Kidney epithelial cell (primary cell): ENCODE results near the gene LGALS7. TPM values are rescaled to one million over a fixed set of nuclear protein-coding genes. Genes with fewer than 3 reads are reported as not detected.
"Not testable (repeated sequence)": the region's sequence is repeated elsewhere in the genome, so short reads cannot be mapped to it uniquely, and the experiment has no call there.

Experiments used
- DNase-seq: peaks from one replicate; pipeline ENCODE4 v3.0.0-alpha.2; 2010; ENCODE audit warnings: low read depth
- H3K27me3 ChIP-seq: 2 replicates; pipeline ENCODE4 v1.6.0; 2011; ENCODE audit warnings: low read length; ENCODE audit not compliant: control insufficient read depth, insufficient read depth
- H3K36me3 ChIP-seq: 2 replicates; pipeline ENCODE4 v1.5.1; 2011; ENCODE audit warnings: low read length; ENCODE audit not compliant: control insufficient read depth, insufficient read depth
- H3K4me3 ChIP-seq: 2 replicates; pipeline ENCODE4 v1.5.1; 2011; ENCODE audit warnings: low read depth, mild to moderate bottlenecking, control low read depth, low read length
- total RNA-seq: library from RNA; depleted of rRNA; stranded (reverse); fragments of >200 nt; gene quantifications from 2 replicates; pipeline ENCODE4 v1.2.3, GENCODE V29; 2015
- TF ChIP-seq, protein P1 (sequence below): IDR thresholded peaks from 2 replicates; pipeline ENCODE4 v1.5.1; 2011; ENCODE audit warnings: mild to moderate bottlenecking, moderate library complexity, low read length, control low read depth, inconsistent platforms; ENCODE audit not compliant: insufficient read depth, poor library complexity, severe bottlenecking

The LGALS7 gene
- total RNA-seq, 1 donor from 2014 or later: not detected

GRCh38 chr19:38793671-38794070 is 20.4 kb upstream of the LGALS7 start:
- H3K27me3 ChIP-seq: no peaks in the 10 kb centered on the region
- H3K4me3 ChIP-seq: no peak overlapping the region
- DNase-seq: no peak
- TF ChIP-seq, protein P1, sequence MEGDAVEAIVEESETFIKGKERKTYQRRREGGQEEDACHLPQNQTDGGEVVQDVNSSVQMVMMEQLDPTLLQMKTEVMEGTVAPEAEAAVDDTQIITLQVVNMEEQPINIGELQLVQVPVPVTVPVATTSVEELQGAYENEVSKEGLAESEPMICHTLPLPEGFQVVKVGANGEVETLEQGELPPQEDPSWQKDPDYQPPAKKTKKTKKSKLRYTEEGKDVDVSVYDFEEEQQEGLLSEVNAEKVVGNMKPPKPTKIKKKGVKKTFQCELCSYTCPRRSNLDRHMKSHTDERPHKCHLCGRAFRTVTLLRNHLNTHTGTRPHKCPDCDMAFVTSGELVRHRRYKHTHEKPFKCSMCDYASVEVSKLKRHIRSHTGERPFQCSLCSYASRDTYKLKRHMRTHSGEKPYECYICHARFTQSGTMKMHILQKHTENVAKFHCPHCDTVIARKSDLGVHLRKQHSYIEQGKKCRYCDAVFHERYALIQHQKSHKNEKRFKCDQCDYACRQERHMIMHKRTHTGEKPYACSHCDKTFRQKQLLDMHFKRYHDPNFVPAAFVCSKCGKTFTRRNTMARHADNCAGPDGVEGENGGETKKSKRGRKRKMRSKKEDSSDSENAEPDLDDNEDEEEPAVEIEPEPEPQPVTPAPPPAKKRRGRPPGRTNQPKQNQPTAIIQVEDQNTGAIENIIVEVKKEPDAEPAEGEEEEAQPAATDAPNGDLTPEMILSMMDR: no peak
- H3K36me3 ChIP-seq: no peaks in the 10 kb centered on the region

DNA sequence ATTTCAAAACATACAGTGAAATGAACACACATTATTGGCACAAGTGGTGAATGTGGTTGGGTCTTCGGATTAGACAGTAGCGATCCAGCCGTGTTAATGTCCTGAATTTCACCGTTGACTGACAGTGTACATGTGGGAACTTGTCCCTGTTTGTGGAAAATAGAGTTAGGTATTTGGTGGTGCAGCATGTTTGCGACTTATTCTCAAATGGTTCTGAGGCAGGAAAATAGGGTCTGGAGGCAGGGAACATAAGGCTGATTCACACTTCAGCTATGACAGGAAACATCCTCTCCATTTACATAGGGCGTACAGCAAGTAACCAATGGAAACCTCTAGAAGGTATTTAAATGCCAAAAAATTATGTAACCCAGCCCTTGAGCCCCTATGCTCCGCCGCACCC is 19.9 kb upstream of the LGALS7 start:
- H3K4me3 ChIP-seq: no peak overlapping the region
- no peaks in the 10 kb centered on the region for H3K36me3 ChIP-seq
- peak; percentile 23 for DNase-seq
- no peaks in the 10 kb centered on the region for H3K27me3 ChIP-seq
- TF ChIP-seq, protein P1: no peak

DNA sequence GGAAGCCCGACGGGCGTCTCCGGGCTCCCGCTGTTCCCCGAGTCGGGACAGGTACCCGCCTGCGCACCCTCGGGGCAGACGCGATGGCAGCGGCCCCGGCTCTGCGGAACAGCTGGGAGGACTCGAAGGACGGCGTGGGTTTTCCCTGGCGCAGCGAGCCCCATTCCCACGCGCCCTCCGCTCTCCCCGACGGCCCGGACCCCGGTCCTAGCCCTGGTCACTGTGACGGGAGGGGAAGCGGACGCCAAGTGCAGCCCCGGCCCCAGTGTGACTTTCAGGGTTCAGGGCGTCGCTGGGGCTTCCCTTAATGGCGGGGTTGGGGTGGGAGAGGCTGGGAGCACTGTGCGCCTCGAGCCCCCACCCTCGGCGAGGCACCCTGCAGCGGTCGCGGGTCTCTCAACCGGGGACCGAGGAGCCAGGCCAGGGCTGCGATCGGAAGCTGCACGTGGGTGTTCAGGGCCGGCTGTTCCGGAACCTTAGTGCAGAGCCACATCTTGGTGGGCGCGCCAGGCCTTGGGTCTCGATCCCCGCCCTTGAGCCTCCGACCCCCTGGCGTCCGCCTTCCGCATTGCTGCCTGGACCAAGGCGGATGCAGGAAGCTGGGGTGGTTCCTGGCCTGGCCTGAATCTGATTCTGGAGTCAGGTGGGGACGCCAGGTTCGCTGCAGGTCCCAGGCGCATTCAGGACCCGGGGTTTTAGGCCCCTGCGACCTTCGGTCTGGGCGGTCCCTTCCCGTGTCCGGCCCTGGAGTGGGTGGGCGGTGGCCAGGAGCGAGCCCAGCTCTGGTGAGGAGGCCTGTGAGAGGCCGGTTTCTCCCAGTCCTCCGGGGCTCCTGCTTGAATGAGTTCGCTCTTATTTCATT is 19.2 kb upstream of the LGALS7 start:
- DNase-seq: no peak
- H3K27me3 ChIP-seq: no peaks in the 10 kb centered on the region
- H3K4me3 ChIP-seq: no peak overlapping the region
- TF ChIP-seq, protein P1: peak; percentile 52
- no peaks in the 10 kb centered on the region for H3K36me3 ChIP-seq

- H3K4me3 ChIP-seq, H3K27me3 ChIP-seq, DNase-seq, H3K36me3 ChIP-seq: not testable (repeated sequence)
Observed at GRCh38 chr19:38791451-38792064, 18.2 kb upstream of the LGALS7 start.

- not testable (repeated sequence) for H3K4me3 ChIP-seq, DNase-seq, H3K27me3 ChIP-seq, H3K36me3 ChIP-seq
Observed at GRCh38 chr19:38790507-38791403, 17.4 kb upstream of the LGALS7 start.

DNA sequence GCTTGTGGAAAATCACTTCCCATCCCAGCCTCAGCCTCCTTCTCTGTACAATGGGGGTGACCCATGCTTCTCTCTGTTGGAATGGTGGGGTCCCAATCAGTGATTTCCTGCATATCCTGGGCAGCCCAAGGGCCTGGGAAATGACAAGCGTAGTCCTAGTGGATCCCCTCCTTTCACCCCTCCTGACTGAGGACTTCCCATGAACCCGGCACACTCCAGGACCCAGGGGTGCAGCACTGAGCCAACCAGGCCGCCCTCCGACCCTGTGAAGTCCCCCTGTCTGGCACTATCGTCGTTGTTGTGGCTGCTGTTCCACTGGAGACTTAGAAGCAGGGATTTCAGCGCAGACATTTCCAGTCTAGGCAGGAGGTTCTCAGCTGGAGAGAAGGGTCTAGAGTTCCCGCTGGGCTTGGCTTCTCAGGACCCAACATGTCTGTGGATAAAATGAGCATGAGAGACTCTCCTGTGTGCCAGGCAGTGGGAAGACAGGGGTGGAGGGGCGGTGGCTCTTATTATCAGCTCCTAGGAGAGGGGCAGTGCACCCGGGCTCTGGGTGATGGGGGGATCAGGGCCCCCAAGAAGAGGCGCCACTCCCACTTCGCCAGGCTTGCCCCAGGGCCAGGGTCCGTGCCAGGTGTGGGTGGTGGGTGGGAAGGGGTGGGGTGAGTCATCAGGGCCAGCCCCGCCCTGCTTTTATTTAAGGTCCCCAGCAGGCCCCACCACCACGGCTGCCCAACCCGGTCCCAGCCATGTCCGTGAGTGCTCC is 15.3 kb upstream of the LGALS7 start, which contains the start of gene LGALS7B:
TSS of gene LGALS7B (plus strand) at position 723 of the 766 bp plus-strand sequence. CDS start at position 750, 27 bp downstream.
- no peak for DNase-seq
- H3K27me3 ChIP-seq: no peaks in the 10 kb centered on the region
- no peaks in the 10 kb centered on the region for H3K36me3 ChIP-seq
- TF ChIP-seq, protein P1: no peak
- no peak within 1 kb of the TSS for H3K4me3 ChIP-seq
